ENCODE measurements around the gene ST6GALNAC6. TPM values are rescaled to one million over a fixed set of nuclear protein-coding genes. Genes with fewer than 3 reads are reported as not detected.

Gene ST6GALNAC6
- polyA plus RNA-seq, 1 donor from 2014 or later, result 44.2 TPM

GRCh38 chr9:127877566-127877998 lies 21.8 kb downstream of the ST6GALNAC6 start, which contains the start of gene AK1:
Gene AK1, minus strand, starts transcription at chr9:127877675. Its CDS starts 3,058 bp downstream, at chr9:127874617.
- no peak for TF ChIP-seq SMC3 (conservative IDR thresholded peaks at IDR 0.05; ENCODE audit: poor library complexity)
- peak; percentile 83 for TF ChIP-seq POLR2AphosphoS5 (IDR thresholded peaks at IDR 0.05)
- peak; percentile 29 for TF ChIP-seq MXI1 (conservative IDR thresholded peaks at IDR 0.05; ENCODE audit: poor library complexity, severe bottlenecking)
- peak within 1 kb of the TSS; percentile 51 for H3K27ac ChIP-seq (ENCODE audit: low read length)

GRCh38 chr9:127876764-127877562 lies 22.4 kb downstream of the ST6GALNAC6 start:
- no peak for TF ChIP-seq MXI1 (conservative IDR thresholded peaks at IDR 0.05; ENCODE audit: poor library complexity, severe bottlenecking)
- TF ChIP-seq EZH2 (IDR thresholded peaks at IDR 0.05; ENCODE audit: borderline replicate concordance, insufficient read depth, low read length, poor library complexity, severe bottlenecking), result no peak
- Histone ChIP-seq H3K27me3 (ENCODE audit: insufficient read depth, low read depth, low read length) (no peaks in the 10 kb centered on the region), H2AFZ (ENCODE audit: low read depth, low read length) (peak overlapping the region; percentile 93), H3K9ac (ENCODE audit: low read length) (peak overlapping the region; percentile 87), H3K36me3 (ENCODE audit: insufficient read depth, low read length) (no peaks in the 10 kb centered on the region), H3K4me3 (ENCODE audit: low read length) (peak overlapping the region; percentile 73), H3K79me2 (replicated peaks; ENCODE audit: insufficient read depth, low read length) (peaks cover 7% of the 10 kb centered on the region), H3K27ac (ENCODE audit: low read length) (peak overlapping the region; percentile 51), H3K9me2 (ENCODE audit: insufficient read depth, low read length) (no peaks in the 10 kb centered on the region), H4K20me1 (ENCODE audit: insufficient read depth) (no peaks in the 10 kb centered on the region), H3K9me3 (ENCODE audit: low read length) (no peaks in the 10 kb centered on the region), H3K4me2 (ENCODE audit: low read length) (peak overlapping the region; percentile 87), H3F3A (ENCODE audit: insufficient read depth, low read length, poor library complexity, severe bottlenecking) (no peaks in the 10 kb centered on the region)

More at GRCh38 chr9:127877566-127877998, 21.8 kb downstream of the ST6GALNAC6 start, which contains the start of gene AK1:
- H3F3A ChIP-seq (ENCODE audit: insufficient read depth, low read length, poor library complexity, severe bottlenecking), result no peaks in the 10 kb centered on the region
- no peaks in the 10 kb centered on the region for H4K20me1 ChIP-seq (ENCODE audit: insufficient read depth)
- H3K4me2 ChIP-seq (ENCODE audit: low read length), result peak within 1 kb of the TSS; percentile 87
- H3K9me3 ChIP-seq (ENCODE audit: low read length), result no peaks in the 10 kb centered on the region
- peak within 1 kb of the TSS; percentile 73 for H3K4me3 ChIP-seq (ENCODE audit: low read length)
- no peaks in the 10 kb centered on the region for H3K27me3 ChIP-seq (ENCODE audit: insufficient read depth, low read depth, low read length)
- no peaks in the 10 kb centered on the region for H3K9me2 ChIP-seq (ENCODE audit: insufficient read depth, low read length)
- no peaks in the 10 kb centered on the region for H3K36me3 ChIP-seq (ENCODE audit: insufficient read depth, low read length)
- H3K9ac ChIP-seq (ENCODE audit: low read length), result peak within 1 kb of the TSS; percentile 87
- H3K79me2 ChIP-seq (replicated peaks; ENCODE audit: insufficient read depth, low read length), result peaks cover 7% of the 10 kb centered on the region
- H2AFZ ChIP-seq (ENCODE audit: low read depth, low read length), result peak within 1 kb of the TSS; percentile 93

- TF ChIP-seq RAD21 (conservative IDR thresholded peaks at IDR 0.05), result no peak
- TF ChIP-seq EZH2 (IDR thresholded peaks at IDR 0.05; ENCODE audit: borderline replicate concordance, insufficient read depth, low read length, poor library complexity, severe bottlenecking), result no peak
- no peak for TF ChIP-seq MXI1 (conservative IDR thresholded peaks at IDR 0.05; ENCODE audit: poor library complexity, severe bottlenecking)
- no peak for TF ChIP-seq SMC3 (conservative IDR thresholded peaks at IDR 0.05; ENCODE audit: poor library complexity)
- Histone ChIP-seq H4K20me1 (ENCODE audit: insufficient read depth) (no peaks in the 10 kb centered on the region), H3K36me3 (ENCODE audit: insufficient read depth, low read length) (no peaks in the 10 kb centered on the region), H3K4me3 (ENCODE audit: low read length) (peak overlapping the region; percentile 73), H3K4me2 (ENCODE audit: low read length) (peak overlapping the region; percentile 87), H3K9me2 (ENCODE audit: insufficient read depth, low read length) (no peaks in the 10 kb centered on the region), H3F3A (ENCODE audit: insufficient read depth, low read length, poor library complexity, severe bottlenecking) (no peaks in the 10 kb centered on the region), H3K27ac (ENCODE audit: low read length) (no peak overlapping the region), H3K79me2 (replicated peaks; ENCODE audit: insufficient read depth, low read length) (peaks cover 7% of the 10 kb centered on the region), H3K27me3 (ENCODE audit: insufficient read depth, low read depth, low read length) (no peaks in the 10 kb centered on the region), H3K9me3 (ENCODE audit: low read length) (no peaks in the 10 kb centered on the region), H3K9ac (ENCODE audit: low read length) (peak overlapping the region; percentile 87), H2AFZ (ENCODE audit: low read depth, low read length) (no peak overlapping the region)
Observed at GRCh38 chr9:127876026-127876763, 23.2 kb downstream of the ST6GALNAC6 start.

Measured in neural cell (in vitro differentiated cells).